ENCODE results near the gene TET1.
"Not testable (repeated sequence)": the region's sequence is repeated elsewhere in the genome, so short reads cannot be mapped to it uniquely, and the experiment has no call there.

DNA sequence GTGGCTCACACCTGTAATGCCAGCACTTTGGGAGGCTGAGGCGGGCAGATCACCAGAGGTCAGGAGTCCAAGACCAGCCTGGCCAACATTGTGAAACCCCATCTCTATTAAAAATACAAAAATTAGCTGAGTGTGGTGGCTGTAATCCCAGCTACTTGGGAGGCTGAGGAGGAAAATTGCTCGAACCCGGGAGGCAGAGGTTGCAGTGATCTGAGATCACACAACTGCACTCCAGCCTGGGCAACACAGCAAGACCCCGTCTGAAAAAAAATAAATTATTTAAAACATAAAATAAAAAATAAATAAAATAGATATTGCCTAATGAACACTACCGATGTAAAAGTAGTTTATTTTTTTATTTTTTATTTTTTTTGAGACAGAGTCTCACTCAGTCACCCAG is 83.4 kb downstream of the TET1 start:
- TF ChIP-seq, protein P1, sequence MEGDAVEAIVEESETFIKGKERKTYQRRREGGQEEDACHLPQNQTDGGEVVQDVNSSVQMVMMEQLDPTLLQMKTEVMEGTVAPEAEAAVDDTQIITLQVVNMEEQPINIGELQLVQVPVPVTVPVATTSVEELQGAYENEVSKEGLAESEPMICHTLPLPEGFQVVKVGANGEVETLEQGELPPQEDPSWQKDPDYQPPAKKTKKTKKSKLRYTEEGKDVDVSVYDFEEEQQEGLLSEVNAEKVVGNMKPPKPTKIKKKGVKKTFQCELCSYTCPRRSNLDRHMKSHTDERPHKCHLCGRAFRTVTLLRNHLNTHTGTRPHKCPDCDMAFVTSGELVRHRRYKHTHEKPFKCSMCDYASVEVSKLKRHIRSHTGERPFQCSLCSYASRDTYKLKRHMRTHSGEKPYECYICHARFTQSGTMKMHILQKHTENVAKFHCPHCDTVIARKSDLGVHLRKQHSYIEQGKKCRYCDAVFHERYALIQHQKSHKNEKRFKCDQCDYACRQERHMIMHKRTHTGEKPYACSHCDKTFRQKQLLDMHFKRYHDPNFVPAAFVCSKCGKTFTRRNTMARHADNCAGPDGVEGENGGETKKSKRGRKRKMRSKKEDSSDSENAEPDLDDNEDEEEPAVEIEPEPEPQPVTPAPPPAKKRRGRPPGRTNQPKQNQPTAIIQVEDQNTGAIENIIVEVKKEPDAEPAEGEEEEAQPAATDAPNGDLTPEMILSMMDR (IDR thresholded peaks at IDR 0.05): not testable (repeated sequence)
- TF ChIP-seq POLR2A, POLR2AphosphoS5, EP300 (IDR thresholded peaks at IDR 0.05): not testable (repeated sequence)
